Smooth muscle cell (in vitro differentiated cells): ENCODE results near the gene NCAN. TPM values are rescaled to one million over a fixed set of nuclear protein-coding genes. Genes with fewer than 3 reads are reported as not detected.

Experiments
- DNase-seq: peaks from one replicate; lab custom pipeline; 2025; ENCODE audit not compliant: unreplicated experiment; lab: John Stamatoyannopoulos, UW
- H2AFZ ChIP-seq: fragments of 200-600 bp; sonication (generic); 2 replicates; pipeline ENCODE4 v1.6.0; 2016; ENCODE audit warnings: antibody characterized with exemption, low read depth, mild to moderate bottlenecking
- H3F3A ChIP-seq: fragments of 200-600 bp; sonication (generic); 2 replicates; pipeline ENCODE4 v1.6.0; 2017; ENCODE audit warnings: antibody characterized with exemption, low read depth
- H3K27ac ChIP-seq: fragments of 200-600 bp; sonication (generic); 2 replicates; pipeline ENCODE4 v1.5.1; 2016; ENCODE audit warnings: low read depth, mild to moderate bottlenecking
- H3K27me3 ChIP-seq: fragments of 200-600 bp; sonication (generic); 2 replicates; pipeline ENCODE4 v1.6.1; 2016; ENCODE audit warnings: low read depth, mild to moderate bottlenecking
- H3K36me3 ChIP-seq: fragments of 200-600 bp; sonication (generic); 2 replicates; pipeline ENCODE4 v1.5.1; 2016; ENCODE audit warnings: low read depth
- H3K4me1 ChIP-seq: fragments of 200-600 bp; sonication (generic); 2 replicates; pipeline ENCODE4 v1.5.1; 2016; ENCODE audit warnings: low read depth
- H3K4me2 ChIP-seq: fragments of 200-600 bp; sonication (generic); 2 replicates; pipeline ENCODE4 v1.6.0; 2016; ENCODE audit warnings: mild to moderate bottlenecking
- H3K4me3 ChIP-seq: fragments of 200-600 bp; sonication (generic); 2 replicates; pipeline ENCODE4 v1.5.1; 2016; ENCODE audit warnings: mild to moderate bottlenecking
- H3K79me2 ChIP-seq: fragments of 200-600 bp; sonication (generic); 2 replicates; pipeline ENCODE4 v1.6.0; 2016; ENCODE audit warnings: low read depth, mild to moderate bottlenecking
- H3K9ac ChIP-seq: fragments of 200-600 bp; sonication (generic); 2 replicates; pipeline ENCODE4 v1.6.0; 2016; ENCODE audit warnings: low read depth
- H3K9me3 ChIP-seq: fragments of 200-600 bp; sonication (generic); replicated peaks from 2 replicates; pipeline ENCODE4 v1.5.1; 2016; ENCODE audit warnings: low read depth
- H4K20me1 ChIP-seq: fragments of 200-600 bp; sonication (generic); 2 replicates; pipeline ENCODE4 v1.6.0; 2016; ENCODE audit warnings: low read depth
- WGBS: methylation state at CpG from one replicate; pipeline ENCODE4 v1.1.7; 2016; ENCODE audit warnings: low lambda C conversion rate; 5-methylcytosine and 5-hydroxymethylcytosine counted together
- polyA plus RNA-seq: library from polyadenylated mRNA; unstranded; fragments of >200 nt; fragmentation: Nextera tagmentation; extraction: Ambion mirVana; gene quantifications from 2 replicates; pipeline ENCODE4 v1.2.1, GENCODE V29; 2016
- total RNA-seq: library from RNA; depleted of rRNA; stranded (reverse); fragments of >200 nt; gene quantifications from 2 replicates; pipeline ENCODE4 v1.2.3, GENCODE V29; 2014
- TF ChIP-seq, protein P1 (sequence below): fragments of 200-600 bp; sonication (generic); IDR thresholded peaks from 2 replicates; pipeline ENCODE4 v1.5.1; 2017; ENCODE audit warnings: borderline replicate concordance, mild to moderate bottlenecking, antibody characterized with exemption; ENCODE audit not compliant: insufficient read depth, poor library complexity, severe bottlenecking

The NCAN gene
- total and polyA plus RNA-seq, 2 experiments from 2014 or later, result not detected

DNA sequence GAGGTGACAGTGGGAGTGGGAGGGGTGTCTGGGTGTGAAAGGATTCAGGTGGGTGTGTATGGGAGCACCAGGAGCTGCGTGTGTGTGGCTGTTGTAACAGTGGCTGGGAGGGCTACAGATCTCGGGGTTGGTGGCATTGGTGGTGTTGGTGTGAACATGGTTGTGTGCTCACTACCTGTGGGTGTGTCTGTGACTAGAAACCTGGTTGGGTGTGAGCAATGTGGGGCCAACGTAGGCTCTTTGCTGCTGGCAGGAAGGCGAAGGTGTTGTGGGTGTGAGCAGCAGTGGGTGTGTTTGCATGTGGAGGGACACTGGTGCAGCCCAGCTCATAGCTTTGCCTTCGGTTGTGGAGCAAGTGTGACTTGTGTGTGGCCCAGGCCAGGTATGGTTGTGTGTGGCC lies 4.8 kb upstream of the NCAN start:
- Histone ChIP-seq H3K79me2 (no peaks in the 10 kb centered on the region), H3K4me3 (no peak overlapping the region), H3F3A (no peaks in the 10 kb centered on the region), H3K27me3 (peaks cover 17% of the 10 kb centered on the region), H3K36me3 (no peaks in the 10 kb centered on the region), H3K4me1 (peaks cover 7% of the 10 kb centered on the region), H3K4me2 (no peak overlapping the region), H3K27ac (no peak overlapping the region), H3K9ac (no peak overlapping the region), H2AFZ (no peak overlapping the region), H4K20me1 (no peaks in the 10 kb centered on the region), H3K9me3 (no peaks in the 10 kb centered on the region)
- DNase-seq, result no peak
- TF ChIP-seq, protein P1, sequence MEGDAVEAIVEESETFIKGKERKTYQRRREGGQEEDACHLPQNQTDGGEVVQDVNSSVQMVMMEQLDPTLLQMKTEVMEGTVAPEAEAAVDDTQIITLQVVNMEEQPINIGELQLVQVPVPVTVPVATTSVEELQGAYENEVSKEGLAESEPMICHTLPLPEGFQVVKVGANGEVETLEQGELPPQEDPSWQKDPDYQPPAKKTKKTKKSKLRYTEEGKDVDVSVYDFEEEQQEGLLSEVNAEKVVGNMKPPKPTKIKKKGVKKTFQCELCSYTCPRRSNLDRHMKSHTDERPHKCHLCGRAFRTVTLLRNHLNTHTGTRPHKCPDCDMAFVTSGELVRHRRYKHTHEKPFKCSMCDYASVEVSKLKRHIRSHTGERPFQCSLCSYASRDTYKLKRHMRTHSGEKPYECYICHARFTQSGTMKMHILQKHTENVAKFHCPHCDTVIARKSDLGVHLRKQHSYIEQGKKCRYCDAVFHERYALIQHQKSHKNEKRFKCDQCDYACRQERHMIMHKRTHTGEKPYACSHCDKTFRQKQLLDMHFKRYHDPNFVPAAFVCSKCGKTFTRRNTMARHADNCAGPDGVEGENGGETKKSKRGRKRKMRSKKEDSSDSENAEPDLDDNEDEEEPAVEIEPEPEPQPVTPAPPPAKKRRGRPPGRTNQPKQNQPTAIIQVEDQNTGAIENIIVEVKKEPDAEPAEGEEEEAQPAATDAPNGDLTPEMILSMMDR, result no peak
- WGBS, result 74% methylated on average over 5 of the region's 5 CpGs

DNA sequence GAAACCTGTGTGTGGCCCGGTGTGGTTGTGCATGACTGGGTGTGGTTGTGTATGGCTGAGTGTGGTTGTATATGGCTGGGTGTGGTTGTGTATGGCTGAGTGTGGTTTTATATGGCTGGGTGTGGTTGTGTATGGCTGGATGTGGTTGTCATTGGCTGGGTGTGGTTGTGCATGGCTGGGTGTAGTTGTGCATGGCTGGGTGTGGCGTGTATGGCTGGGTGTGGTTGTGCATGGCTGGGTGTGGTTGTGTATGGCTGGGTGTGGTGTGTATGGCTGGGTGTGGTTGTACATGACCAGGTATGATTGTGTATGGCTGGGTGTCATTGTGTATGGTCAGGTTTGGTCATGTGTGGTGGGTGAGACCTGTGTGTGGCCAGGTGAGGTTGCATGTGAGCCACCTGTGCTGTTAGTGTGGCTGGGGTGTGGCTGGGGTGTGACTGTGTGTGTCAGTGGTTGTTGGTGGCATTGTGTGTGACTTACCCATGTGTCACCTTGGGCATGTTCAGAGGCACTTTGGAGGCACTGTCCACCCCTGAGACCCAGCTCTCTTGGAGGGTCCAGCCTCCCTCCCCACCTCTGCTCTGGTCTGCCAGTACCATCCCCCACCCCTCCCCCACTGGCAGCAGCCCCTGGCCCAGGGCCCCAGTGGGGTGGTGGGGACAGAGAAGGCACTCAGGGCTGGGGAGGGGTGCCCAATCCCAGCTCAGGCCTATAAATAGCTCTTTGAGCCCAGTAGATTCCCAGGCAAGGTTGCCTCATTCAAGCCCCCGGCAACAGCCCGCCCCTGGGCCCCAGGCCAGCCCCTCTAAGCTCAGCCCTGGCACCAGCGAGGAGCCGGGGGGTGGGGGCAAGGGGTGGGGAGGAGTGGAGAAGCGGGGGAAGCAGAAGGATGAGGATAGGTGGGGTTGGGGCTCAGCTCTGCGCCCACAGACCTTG lies 3.9 kb upstream of the NCAN start:
- Histone ChIP-seq H3K27ac (no peak overlapping the region), H3F3A (no peaks in the 10 kb centered on the region), H3K27me3 (peaks cover 27% of the 10 kb centered on the region), H3K4me3 (no peak overlapping the region), H3K79me2 (no peaks in the 10 kb centered on the region), H3K4me1 (peaks cover under 1% of the 10 kb centered on the region), H3K4me2 (no peak overlapping the region), H2AFZ (no peak overlapping the region), H4K20me1 (no peaks in the 10 kb centered on the region), H3K36me3 (no peaks in the 10 kb centered on the region), H3K9me3 (no peaks in the 10 kb centered on the region), H3K9ac (no peak overlapping the region)
- WGBS, result 95% methylated on average over 2 of the region's 8 CpGs
- TF ChIP-seq, protein P1, result no peak
- no peak for DNase-seq

DNA sequence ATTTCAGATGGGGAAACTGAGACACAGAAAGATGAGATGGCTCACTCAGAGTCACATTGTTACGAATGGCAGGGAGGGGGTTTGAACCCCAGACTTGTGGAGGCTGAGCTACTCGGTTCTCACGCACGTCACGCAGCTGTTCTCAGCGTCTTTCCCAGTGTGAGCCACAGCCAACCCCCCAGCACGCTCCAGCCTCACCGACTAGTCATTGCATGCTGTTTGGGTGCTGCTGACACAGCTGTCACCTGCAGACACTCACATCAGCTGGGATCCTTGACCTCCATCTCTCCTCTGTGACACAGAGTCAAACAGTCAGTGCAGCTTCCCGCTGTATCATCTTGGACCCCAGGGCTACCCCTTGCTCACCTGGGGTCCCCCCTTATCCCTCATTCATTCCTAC lies 2.4 kb upstream of the NCAN start:
- Histone ChIP-seq H3K9ac (no peak overlapping the region), H3K4me2 (no peak overlapping the region), H4K20me1 (no peaks in the 10 kb centered on the region), H3K4me1 (no peaks in the 10 kb centered on the region), H3F3A (no peaks in the 10 kb centered on the region), H3K27ac (no peak overlapping the region), H3K4me3 (no peak overlapping the region), H3K79me2 (no peaks in the 10 kb centered on the region), H2AFZ (no peak overlapping the region), H3K27me3 (peaks cover 41% of the 10 kb centered on the region), H3K36me3 (no peaks in the 10 kb centered on the region), H3K9me3 (no peaks in the 10 kb centered on the region)
- 65% methylated on average over 9 of the region's 9 CpGs for WGBS
- TF ChIP-seq, protein P1, result no peak
- DNase-seq, result no peak
